K562 (cell line): Measurements from ENCODE around the gene PPP1CB. TPM values are rescaled to one million over a fixed set of nuclear protein-coding genes. Genes with fewer than 3 reads are reported as not detected.

Source experiments
- CHD4 ChIP-seq: fragments of 200-600 bp; sonication (generic); IDR thresholded peaks from 3 replicates; pipeline ENCODE4 v1.6.1; 2012; ENCODE audit warnings: low read depth, mild to moderate bottlenecking, mixed read lengths, low read length, inconsistent platforms; ENCODE audit not compliant: insufficient read depth, insufficient replicate concordance, poor library complexity, severe bottlenecking
- HIVEP1 ChIP-seq: fragments of 250-450 bp; sonication (Bioruptor Pico); IDR thresholded peaks from 2 replicates; pipeline ENCODE4 v1.4.0; 2020; ENCODE audit warnings: mild to moderate bottlenecking
- HNRNPK ChIP-seq: fragments of 200-400 bp; formaldehyde crosslinking; IDR thresholded peaks from one replicate; pipeline ENCODE4 v1.6.1; 2018; ENCODE audit warnings: mild to moderate bottlenecking, low read depth, low read length; ENCODE audit not compliant: poor library complexity, severe bottlenecking
- MAFK ChIP-seq: IDR thresholded peaks from 2 replicates; pipeline ENCODE4 v1.6.1; 2011; ENCODE audit warnings: low read length, improper control_type of control experiment
- MGA ChIP-seq: fragments of 450-650 bp; IDR thresholded peaks from 2 replicates; pipeline ENCODE4 v1.6.1; 2016; ENCODE audit warnings: mild to moderate bottlenecking, moderate library complexity
- SIN3B ChIP-seq: fragments of 450-650 bp; IDR thresholded peaks from 2 replicates; pipeline ENCODE4 v1.6.1; 2017; ENCODE audit warnings: low read depth, mild to moderate bottlenecking, moderate library complexity
- SMARCC2 ChIP-seq: fragments of 450-650 bp; IDR thresholded peaks from 2 replicates; pipeline ENCODE4 v1.6.1; 2017; ENCODE audit warnings: antibody characterized with exemption, moderate library complexity, mild to moderate bottlenecking, low read depth
- ZNF316 ChIP-seq: fragments of 450-650 bp; IDR thresholded peaks from 2 replicates; pipeline ENCODE4 v1.6.1; 2016
- polyA plus RNA-seq, 8 experiments: library from polyadenylated mRNA; depleted of rRNA in 4 of 8; stranded (reverse) in 5 of 8; unstranded in 3 of 8; fragments of >200 nt; fragmentation: Nextera tagmentation in 2 of 8; fragmentation: Illumina TruSeq in 1 of 8; extraction: Ambion mirVana in 2 of 8; extraction: Trizol in 1 of 8; gene quantifications; 2 replicates each; pipeline versions ENCODE4 v1.2.1 to v1.2.3, GENCODE V29; 2011 to 2014; ENCODE audit warnings: inconsistent platforms in 1 of 8, missing spikeins in 1 of 8
- total RNA-seq, 7 experiments: library from RNA; depleted of rRNA in 6 of 7; stranded (reverse); fragments of >200 nt in 6 of 7; fragmentation: Illumina TruSeq in 2 of 7; extraction: Trizol in 2 of 7; gene quantifications; 2 replicates each; pipeline versions ENCODE4 v1.2.1 to v1.2.3, GENCODE V29; 2011 to 2021; ENCODE audit warnings: low replicate concordance in 1 of 7
- TF ChIP-seq, protein P1 (sequence below), 3 experiments: fragments of 200-800 bp in 1 of 3; fragments of 250-450 bp in 1 of 3; fragments of 450-650 bp in 1 of 3; sonication (Bioruptor Pico) in 1 of 3; sonication (Bioruptor generic) in 1 of 3; formaldehyde crosslinking in 1 of 3; IDR thresholded peaks; 2 replicates each; pipeline versions ENCODE4 v1.6.1 to v1.8.0; 2016 to 2022; ENCODE audit warnings: mild to moderate bottlenecking in 2 of 3, missing genetic modification characterization in 2 of 3, missing compliant biosample characterization in 1 of 3, moderate library complexity in 1 of 3

The PPP1CB gene
- total and polyA plus RNA-seq, 9 of the 15 experiments (the other 6 are each of a cell fraction or from before 2014, with no cell fraction given) = 25.6 to 118 (median 58.9) TPM

GRCh38 chr2:28750316-28751251 is 1.0 kb upstream of the PPP1CB start (continued):
- TF ChIP-seq SMARCC2 (no peak), MGA (peak; percentile 38; the same call in 1 of the 2 replicates), CHD4 (no peak), MAFK (0 out of 2 replicates have a peak, but pooled peaks have one; percentile 7), HIVEP1 (CRISPR knock-in tag) (0 out of 2 replicates have a peak, but pooled peaks have one; percentile 23), SIN3B (no peak), HNRNPK (no peak), ZNF316 (peak; percentile 42)
- TF ChIP-seq, protein P1, sequence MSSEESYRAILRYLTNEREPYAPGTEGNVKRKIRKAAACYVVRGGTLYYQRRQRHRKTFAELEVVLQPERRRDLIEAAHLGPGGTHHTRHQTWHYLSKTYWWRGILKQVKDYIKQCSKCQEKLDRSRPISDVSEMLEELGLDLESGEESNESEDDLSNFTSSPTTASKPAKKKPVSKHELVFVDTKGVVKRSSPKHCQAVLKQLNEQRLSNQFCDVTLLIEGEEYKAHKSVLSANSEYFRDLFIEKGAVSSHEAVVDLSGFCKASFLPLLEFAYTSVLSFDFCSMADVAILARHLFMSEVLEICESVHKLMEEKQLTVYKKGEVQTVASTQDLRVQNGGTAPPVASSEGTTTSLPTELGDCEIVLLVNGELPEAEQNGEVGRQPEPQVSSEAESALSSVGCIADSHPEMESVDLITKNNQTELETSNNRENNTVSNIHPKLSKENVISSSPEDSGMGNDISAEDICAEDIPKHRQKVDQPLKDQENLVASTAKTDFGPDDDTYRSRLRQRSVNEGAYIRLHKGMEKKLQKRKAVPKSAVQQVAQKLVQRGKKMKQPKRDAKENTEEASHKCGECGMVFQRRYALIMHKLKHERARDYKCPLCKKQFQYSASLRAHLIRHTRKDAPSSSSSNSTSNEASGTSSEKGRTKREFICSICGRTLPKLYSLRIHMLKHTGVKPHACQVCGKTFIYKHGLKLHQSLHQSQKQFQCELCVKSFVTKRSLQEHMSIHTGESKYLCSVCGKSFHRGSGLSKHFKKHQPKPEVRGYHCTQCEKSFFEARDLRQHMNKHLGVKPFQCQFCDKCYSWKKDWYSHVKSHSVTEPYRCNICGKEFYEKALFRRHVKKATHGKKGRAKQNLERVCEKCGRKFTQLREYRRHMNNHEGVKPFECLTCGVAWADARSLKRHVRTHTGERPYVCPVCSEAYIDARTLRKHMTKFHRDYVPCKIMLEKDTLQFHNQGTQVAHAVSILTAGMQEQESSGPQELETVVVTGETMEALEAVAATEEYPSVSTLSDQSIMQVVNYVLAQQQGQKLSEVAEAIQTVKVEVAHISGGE (CRISPR knock-in tag; IDR thresholded peaks at IDR 0.05) = no peak
